NCI-H82 treated with DMSO at 0.1 percent for 48 hours (cell line): Measurements from ENCODE around the gene XKR3.
"Not testable (repeated sequence)": the region's sequence is repeated elsewhere in the genome, so short reads cannot be mapped to it uniquely, and the experiment has no call there.

Source experiments
- DNase-seq: peaks from one replicate; lab custom pipeline; 2025; ENCODE audit not compliant: unreplicated experiment; lab: John Stamatoyannopoulos, UW

Gene XKR3

DNA sequence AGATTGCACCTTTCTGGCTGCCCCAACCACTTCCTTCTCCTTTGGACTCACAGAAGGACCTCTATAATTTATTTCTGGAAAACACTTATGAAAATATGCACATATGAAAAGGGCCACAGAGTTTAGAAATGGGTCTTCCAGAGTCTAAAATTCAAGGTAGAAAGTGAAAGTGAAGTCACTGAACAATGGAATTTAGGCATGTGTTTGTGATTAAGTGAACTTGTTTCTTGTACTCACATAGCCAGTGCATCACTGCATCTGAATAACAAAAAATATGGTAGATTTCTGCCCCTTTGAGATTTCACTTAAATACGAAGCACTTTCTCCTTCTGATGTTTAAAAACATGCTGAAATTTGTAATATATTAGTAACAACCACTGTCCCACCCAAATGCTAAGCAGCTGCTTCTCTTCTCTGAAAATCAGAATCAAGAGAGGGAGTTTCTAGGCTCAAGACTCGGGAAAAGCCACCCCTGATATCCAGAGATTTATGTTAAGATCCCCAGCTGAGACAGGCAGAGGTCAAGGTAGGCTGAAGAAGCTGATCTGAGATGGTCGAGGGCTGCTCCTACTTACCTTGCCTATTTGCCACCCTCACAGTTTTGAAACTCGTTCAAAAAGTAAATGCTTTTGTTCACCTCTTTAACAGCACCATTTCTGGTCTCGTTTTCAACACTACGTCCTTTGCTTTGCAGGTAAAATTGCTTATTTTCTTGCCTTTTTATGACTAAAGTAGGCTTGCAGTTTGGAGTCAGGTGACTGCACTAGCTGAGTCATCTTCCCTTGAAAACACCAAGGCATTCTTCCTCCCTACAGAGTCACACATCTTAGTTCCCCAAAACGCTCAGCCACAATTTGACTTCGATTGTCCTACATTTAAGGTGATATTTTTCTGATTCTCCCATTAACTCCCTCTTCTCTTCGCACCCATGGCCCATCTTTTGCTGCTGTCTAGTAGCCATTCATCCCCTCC is at the start of gene XKR3:
XKR3 (minus strand) TSS at position 696 of the 972 bp plus-strand sequence. CDS start 17,338 bp downstream, outside the sequence.
- DNase-seq: no peak

DNA sequence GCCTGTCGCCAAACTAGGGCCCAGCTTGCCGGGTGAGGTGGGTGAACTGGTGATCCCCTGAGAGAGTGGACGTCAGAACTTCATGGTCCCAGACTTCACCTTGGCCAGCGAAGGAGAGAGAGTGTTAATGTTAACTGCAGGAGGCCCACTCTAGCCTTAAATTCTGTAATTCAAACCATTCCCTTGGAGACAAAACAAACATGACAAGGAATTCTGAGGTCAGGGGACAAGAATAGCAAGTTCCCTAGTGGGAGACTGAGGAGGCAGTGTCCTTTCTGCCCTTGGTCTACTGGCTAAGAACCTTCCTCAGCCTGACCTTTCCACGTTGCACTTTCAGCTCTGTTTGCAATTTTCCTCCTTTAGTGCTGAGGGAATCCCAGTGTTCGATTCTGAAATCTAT is 44.4 kb upstream of the XKR3 start:
- DNase-seq: not testable (repeated sequence)

DNA sequence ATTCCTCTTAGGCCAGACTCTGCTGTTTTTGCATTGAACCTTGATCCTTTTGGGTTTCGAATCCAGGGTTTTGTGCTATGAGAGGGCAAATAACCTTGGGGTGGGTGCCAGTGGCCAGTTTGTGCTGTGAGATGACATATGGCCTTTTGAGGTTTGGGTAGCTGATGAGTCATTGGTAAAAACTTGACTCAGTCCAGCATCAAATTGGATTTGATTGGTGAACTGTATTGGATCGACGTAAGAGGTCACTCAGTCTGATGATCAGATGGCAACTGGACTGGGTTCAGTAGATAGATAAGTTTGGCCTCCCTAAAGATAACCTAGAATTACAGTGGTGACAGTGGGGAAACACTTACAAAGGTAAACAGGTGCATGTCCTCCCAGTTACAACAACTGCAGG is 41.0 kb upstream of the XKR3 start:
- DNase-seq: no peak

DNA sequence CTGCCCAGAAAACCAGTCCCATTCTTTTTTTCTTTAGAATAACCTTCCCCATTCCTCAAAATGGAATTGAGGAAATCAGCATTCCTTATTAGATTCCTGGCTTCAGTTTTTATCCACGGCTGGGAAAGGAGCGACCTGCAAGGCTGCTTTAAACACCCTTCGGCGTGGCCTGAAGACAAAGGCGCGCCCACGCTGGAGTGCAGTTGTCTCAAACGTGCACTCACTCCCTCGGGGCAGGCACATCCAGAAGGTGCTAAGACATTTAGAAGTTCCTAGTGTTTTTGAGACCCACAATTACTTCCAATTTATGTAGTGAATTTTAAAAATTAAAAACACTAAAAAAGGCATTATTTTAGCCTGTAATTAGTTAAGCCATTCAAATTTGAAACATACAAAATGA is 31.6 kb upstream of the XKR3 start:
- not testable (repeated sequence) for DNase-seq

DNA sequence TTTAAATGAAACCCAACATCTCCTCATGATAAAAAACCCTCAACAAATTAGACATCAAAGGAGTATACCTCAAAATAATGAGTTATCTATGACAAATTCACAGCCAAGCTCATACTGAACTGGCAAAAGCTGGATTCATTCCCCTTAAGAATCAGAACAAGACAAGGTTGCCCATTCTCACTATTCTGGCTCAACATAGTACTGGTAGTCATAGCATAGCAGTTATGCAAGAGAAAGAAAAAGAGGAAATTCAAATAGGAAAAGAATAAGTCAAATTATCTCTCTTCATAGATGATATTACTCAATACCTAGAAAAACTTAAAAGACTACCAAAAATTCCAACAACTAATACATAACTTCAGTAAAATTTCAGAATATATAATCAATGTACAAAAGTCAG is 29.4 kb upstream of the XKR3 start:
- no peak for DNase-seq

DNA sequence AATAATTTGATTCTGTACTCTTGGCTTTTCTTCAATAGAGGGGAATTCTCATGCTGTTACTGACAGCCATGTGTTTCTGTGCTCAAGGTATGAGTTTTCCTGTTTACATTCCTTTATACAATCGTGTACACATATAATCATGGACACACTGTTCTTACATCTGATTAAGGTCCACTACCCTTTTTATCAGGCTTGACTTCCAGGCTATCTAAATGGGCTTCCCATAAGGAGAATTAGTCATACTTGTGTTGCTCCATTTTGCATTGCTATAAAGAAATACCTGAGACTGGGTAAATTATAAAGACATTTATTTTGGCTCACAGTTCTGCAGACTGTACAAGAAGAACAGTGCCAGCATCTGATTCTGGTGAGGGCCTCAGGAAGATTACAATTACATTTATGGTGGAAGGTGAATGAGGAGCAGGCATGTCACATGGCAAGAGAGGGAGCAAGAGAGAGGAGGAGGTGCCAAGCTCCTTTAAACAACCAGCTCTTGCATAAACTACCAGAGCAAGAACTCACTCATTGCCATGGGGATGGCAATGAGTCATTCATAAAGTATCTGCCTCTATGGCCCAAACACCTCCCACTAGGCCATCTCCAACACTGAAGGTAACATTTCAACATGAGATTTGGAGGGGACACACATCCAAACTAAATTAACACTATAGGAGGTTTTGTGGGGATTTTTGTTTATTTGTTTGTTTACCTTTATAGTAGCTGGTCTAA is 26.2 kb upstream of the XKR3 start:
- DNase-seq: not testable (repeated sequence)

DNA sequence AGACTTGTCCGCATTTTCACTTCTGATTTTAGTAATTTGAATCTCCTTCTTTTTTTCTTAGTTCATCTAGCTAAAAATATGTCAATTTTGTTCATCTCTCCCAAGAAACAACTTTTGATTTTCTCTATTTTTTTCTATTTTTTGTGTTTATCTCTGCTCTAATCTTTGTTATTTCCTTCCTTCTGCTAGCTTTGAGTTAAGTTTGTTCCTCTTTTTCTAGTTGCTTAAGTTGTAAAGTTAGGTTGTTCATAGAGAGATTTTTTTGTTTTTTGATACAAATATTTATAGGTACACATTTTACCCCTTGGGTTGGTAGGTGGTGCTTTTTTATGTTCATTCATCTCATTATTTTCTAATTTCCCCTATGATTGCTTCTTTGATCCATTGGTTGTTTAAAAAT is 22.1 kb upstream of the XKR3 start:
- no peak for DNase-seq

DNA sequence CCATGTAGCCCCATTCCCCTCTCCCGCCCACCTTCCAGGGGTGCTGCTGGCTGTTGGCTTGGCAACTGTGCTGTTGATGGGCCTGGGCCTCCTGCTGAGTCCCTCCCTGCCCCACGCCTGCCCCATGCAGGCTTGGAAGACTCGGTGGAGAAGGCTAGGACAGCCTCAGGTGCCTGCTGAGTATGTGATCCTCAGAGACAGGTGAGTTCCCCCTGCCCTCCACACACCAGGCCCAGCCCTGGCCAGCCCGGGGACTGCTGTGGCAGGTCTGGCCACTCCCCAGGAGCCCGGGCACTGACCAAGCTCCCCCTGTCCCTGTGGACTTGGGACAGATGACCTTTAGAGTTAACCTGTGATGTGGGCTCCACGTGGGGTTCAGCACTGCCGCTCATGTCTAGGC is 20.7 kb upstream of the XKR3 start:
- no peak for DNase-seq

DNA sequence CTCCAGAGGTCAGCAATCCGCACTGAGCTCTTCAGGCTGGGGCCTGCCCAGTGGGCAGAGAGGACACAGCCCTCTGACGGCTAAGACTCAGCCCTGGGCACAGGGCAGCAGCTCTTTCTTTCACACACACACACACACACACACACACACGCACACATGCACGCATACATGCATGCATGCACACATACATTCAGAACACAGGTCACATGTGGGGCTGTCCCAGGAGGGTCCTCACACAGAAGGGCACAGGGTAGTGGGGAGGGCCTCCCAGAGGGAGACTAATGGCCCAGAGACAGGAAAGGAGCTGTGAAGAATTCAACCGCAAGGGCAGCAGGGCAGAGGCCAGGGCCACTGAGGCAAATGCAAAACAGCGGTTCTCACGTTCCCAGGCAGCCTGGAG is 20.3 kb upstream of the XKR3 start:
- DNase-seq: no peak

DNA sequence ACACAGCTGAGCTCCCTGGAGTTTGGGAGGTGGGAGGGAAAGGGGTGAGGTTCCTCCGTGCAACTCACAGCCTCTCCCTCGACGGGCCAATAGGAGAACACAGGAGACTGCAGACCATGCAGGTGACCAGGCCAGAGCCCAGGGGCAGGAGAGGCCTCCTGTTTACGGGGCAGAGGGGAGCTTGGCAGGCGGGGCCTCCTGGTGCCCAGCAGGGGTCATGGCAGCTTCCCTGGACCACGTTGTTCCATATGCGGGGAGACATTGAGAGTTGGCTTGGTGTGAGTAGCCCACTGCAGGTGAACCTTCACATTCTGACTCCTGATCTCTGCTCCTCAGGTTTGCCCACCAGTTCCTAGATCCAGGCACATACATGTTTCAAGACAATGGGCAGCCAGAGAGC is 19.3 kb upstream of the XKR3 start:
- no peak for DNase-seq

DNA sequence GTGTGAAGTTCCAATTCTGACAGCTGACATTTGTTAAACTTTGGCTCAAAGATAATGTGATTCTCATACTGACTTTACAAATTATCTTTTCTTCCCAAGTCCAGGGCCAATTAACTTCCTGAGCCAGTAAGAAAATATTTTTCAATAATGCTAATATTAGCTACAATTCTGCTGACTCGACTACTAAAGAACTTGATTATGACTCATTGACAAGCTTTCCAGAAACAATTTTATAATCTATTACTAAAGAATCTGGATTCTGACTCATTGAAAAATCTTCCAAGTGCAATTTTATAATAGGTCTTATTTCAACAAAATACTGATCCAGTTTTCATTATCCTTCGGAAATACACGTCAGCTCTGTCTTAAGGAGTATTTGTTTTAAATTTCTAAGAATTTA is 12.9 kb upstream of the XKR3 start:
- DNase-seq: no peak

DNA sequence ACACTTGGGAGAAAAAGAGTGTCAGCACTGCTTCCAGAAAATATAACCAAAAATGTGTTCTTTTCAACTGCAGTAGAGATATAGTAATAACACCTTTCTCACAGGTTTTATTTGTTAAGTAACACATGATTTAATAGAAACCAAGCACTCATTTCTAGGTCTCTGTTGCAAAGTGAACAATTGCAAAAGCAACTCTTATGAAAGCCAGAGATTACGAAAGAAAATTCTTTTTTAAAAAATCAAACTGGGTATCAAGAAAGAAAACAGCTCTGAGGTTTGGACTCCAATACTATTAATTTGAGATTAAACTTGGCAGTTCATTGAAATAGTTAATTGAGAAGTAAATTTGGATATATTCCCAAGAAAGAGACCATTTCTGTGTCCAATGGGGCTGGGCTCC is 9.8 kb upstream of the XKR3 start:
- no peak for DNase-seq

DNA sequence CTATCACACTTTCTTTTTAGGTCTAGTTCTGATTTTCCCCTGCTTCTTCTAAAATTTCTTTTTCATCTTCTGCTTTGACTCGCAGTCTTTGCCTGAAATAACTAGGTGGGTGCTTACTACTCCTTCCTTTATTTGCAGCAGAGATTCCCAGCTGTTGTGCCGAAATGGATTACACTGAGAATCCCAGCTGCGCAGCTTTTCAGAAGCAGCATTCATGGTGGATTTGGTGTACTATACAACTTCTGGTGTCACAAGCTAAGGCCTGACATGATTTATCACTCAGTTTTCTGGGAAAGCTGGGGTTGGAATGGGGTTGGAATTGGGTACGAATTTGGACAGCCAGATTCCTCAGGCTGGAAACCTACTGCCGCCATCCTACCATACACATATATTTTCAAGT is 6.0 kb upstream of the XKR3 start:
- DNase-seq: no peak

DNA sequence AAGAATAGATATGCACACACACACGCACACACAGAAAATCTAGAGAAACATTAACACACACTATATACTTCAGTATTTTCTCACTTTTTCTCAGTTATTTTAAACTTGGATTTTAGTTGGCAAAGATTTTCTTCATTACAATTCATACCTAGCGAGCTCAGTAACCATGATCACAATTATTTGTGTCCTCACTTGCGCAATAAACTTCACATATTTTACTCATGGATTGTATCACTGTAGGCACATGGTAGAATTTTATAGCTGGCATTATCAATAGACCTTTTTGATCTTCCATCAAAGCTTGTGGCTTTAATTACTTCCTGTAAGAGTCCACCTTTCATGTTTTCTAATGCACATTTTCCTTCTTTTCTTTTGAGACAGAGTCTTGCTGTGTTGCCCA is 4.8 kb upstream of the XKR3 start:
- DNase-seq: no peak

DNA sequence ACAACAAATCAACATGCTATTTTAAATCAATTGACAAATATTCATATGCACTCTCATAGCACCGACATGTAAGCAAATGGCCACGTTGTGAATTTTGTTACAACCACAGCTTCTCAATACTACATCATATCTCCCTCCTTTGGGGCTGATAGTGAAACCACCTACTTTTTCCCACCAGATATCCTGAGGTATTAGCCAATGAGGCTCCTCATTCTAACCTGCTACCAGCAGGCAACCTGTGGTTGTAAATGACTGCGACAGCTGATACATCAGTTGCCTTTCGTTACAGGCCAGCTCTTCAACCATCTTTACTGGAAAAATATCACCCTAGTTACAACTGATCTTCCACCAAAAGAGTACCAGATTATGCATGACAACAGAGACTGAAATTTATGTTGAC is 3.7 kb upstream of the XKR3 start:
- no peak for DNase-seq

DNA sequence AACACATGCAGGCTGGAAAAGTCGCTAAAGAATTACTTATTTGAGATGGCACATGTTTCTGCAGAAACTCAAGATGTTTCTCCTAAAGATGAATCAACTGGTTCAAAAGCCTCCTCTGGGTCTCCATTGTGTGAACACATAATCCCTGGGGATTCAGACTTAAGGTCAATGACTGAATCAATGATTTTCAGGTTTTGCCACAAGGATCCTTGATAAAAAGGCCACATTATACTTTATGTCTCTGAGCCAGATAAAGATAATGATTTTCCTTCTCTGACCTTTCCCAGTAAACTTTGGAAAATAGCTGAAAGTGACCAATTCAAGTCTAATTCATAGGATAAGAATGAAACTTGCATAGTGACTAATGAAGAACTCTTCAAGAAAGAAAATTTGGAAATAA is 2.3 kb upstream of the XKR3 start:
- DNase-seq: no peak

DNA sequence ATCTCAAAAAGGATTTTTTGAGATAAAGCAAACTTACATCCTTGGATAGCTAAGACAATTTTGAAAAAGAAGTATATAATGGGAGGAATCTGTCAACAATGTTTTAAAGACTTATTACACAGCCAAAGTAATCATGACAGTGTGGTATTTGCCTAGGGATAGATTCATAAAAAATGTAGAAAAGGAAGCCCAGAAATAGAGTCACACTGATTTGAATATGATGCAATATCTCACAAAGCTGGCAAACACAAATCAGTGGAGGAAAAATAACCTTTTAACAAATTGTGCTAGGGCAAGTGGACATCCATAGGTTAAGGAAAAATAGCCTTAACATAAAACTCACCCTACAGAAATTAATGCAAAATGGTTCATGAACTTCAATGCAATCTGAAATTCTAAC is 6.0 kb downstream of the XKR3 start:
- DNase-seq: no peak

DNA sequence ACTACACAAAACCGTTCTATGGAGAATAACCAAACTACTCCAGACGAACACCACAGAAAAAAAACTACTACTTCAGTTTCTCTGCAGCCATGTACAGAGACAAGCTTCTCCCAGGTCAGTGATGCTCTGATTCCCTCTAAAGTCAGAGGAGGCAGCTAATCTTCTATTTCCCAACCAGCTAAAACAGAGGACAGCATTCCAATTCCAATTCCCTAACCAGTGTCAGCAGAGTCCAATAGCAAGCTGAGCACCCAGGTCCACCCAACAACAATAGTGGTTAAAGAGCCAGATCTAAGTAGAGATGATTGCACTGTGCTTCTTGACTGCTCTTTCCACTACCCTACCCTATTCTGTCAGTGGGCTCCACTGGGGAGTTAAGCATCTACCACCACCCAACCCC is 6.7 kb downstream of the XKR3 start:
- DNase-seq: no peak

DNA sequence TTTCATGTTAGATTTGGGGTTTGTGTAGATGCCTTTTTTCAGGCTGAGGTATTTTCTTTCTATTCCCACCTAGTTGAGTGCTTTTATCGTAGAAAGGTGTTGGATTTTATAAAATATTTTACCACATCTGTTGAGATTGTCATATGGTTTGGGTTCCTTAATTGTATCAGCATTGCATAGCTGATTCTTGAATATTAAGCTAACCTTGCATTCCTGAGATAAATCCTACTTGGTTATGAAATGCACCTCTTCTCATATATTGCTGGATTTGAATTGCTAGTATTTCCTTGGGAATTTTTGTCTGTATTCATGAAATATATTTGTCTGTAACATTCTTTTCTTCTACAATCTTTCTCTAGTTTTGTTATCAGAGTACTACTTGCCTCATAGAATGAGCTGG is 10.1 kb downstream of the XKR3 start:
- DNase-seq: no peak

DNA sequence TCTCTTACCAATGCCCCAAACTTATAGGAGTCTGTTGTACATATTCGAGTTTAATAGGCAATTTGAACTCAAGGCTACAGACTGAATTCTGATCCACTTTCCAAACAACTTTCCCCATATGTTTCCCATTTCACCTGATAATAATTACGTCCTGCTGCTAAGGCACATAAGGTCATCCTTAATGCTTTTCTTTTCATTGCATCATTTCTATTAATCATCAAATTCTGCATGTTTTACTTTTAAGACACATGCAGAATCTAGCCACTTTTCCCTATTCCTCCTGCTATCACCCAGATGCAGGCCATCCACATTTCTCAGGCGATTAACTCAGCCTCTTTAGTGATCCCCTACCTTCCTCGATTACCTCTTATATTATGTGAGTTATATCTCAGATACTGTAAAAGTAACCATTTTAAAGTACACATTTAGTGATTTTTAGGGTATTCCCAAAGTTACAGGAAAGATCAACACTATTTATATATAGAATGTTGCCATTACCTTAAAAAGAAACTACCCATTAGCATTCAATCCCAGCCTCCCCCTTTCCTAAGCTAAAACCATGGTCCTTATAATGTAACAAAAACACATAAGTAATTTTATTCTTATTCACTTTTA is 14.9 kb downstream of the XKR3 start:
- DNase-seq: no peak

DNA sequence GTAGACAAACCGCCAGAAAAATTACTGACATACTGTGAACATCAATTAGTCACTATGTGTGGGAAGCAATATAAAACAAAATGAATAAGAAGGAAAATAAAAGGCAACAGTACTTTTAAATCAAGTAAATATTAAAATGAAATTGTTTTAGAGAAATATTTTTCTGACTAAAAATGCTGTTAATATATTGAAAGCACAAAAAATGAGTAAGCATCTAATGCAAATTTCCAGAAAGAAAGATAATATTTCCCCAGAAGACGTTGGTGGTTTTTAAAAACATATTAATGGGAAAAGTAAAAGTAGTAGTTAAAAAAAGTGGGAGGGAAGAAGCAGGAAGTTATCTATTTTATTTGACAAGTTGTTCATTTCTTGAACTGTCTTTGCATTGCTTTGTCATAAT is 16.5 kb downstream of the XKR3 start:
- no peak for DNase-seq

DNA sequence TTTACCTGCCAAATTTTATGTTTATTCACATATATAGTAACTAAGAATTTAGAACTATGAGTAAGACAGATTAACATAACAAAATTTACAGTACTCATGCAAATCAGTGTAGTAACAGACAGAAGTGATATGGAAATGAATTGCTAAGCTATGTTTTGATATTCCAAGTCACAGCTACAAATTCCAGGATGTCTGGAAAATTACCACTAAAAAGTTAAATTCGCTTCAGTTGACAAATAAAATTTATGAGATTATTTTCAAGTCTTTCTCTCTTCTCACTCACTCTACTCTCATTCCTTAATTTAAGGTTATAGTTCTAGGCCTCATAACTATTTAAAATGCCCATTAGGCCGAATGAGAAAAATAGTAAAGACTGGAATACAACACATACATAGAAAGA is 18.1 kb downstream of the XKR3 start:
- DNase-seq: no peak
